ENCODE measurements around the gene OPTC. TPM values are rescaled to one million over a fixed set of nuclear protein-coding genes. Genes with fewer than 3 reads are reported as not detected.

Gene OPTC
- total and polyA plus RNA-seq, 2 of the 8 experiments (the other 6 are each of a cell fraction or from before 2014, with no cell fraction given): 1.1 to 4.0 TPM

DNA sequence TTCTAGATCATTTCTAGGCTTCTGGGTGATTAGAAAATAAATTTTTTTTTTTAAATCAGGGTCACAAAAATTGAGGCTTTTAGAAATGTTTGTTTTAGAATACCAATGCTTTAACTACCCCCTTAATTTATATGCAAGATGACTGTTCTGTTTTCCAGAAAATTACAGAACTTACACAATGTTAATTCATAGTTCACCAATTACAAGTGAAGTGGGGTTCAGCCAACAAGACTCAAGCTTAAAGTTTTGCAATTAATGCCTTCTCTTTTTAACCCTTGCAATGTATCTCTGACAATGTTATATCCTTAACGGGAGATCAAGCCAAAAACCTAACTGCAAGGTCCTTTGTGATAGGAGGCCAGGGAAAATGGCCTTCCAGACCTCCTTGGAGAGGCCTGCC is 12.8 kb upstream of the OPTC start:
- WGBS, 2 experiments (ENCODE audit: extremely low coverage in 1 of 2, insufficient coverage in 1 of 2, insufficient read length in 1 of 2, insufficient replicate concordance in 2 of 2, low coverage in 1 of 2, low lambda C conversion rate in 2 of 2, missing lambda C conversion rate in 1 of 2): 76% methylated on average over 1 of the region's 1 CpG; no CpG with 5 or more reads in 1 of the 2 experiments
- CTCF ChIA-PET (ENCODE audit: partially characterized antibody): interaction anchor here (1.0 to 23.5 kb wide), 3 partner anchors 17 to 136 kb away, joined by 3 to 330 read pairs (median 6); partner anchors contain the start of gene FMOD

More for the DNA sequence above, 12.8 kb upstream of the OPTC start:
- H2BK120ac ChIP-seq (replicated peaks; ENCODE audit: low read depth, low read length): no peak overlapping the region
- H3K14ac ChIP-seq (ENCODE audit: insufficient read length): no peak overlapping the region
- H2BK15ac ChIP-seq (ENCODE audit: low read length): no peak overlapping the region
- H4K5ac ChIP-seq (ENCODE audit: insufficient read length, low read depth, low read length): no peak overlapping the region
- no peak overlapping the region for H2BK20ac ChIP-seq (ENCODE audit: low read length)
- no peaks in the 10 kb centered on the region for H3K27me3 ChIP-seq (replicated peaks in 1 of 4; ENCODE audit: control insufficient read depth in 3 of 4, extremely low read depth in 1 of 4, insufficient read depth in 3 of 4, low read length in 3 of 4)
- no peak overlapping the region for H3K27ac ChIP-seq (ENCODE audit: low read depth, low read length)
- H3K79me2 ChIP-seq (ENCODE audit: control insufficient read depth in 1 of 2, insufficient read depth in 2 of 2, low read length in 2 of 2): no peaks in the 10 kb centered on the region
- no peak overlapping the region for H3K18ac ChIP-seq (ENCODE audit: extremely low read depth, low read length)
- H4K8ac ChIP-seq (ENCODE audit: extremely low read depth, insufficient read depth, low read length): no peak overlapping the region
- H2AFZ ChIP-seq (ENCODE audit: low read length): no peak overlapping the region
- no peaks in the 10 kb centered on the region for H3K23me2 ChIP-seq (ENCODE audit: low read depth, low read length)
- no peak overlapping the region for H3K56ac ChIP-seq (replicated peaks; ENCODE audit: insufficient read length, low read depth, low read length)
- H3K4ac ChIP-seq (replicated peaks; ENCODE audit: insufficient read length, low read depth, low read length): no peak overlapping the region
- no peak overlapping the region for H2BK5ac ChIP-seq (ENCODE audit: low read depth, low read length)
- H3K23ac ChIP-seq (ENCODE audit: insufficient read length): no peak overlapping the region
- peaks cover 0 to 8% (median 5%) of the 10 kb centered on the region in 4 experiments; a peak in 4 of 7 replicates for H3K4me1 ChIP-seq (replicated peaks in 1 of 4; ENCODE audit: control insufficient read depth in 3 of 4, insufficient read depth in 4 of 4, low read length in 3 of 4)
- H3K79me1 ChIP-seq (ENCODE audit: low read depth, low read length): no peaks in the 10 kb centered on the region
- H3K4me2 ChIP-seq (ENCODE audit: insufficient read depth in 1 of 2, low read depth in 2 of 2, low read length in 2 of 2): no peak overlapping the region
- H2AK5ac ChIP-seq (ENCODE audit: low read depth, low read length): no peak overlapping the region
- no peak overlapping the region for H2BK12ac ChIP-seq (ENCODE audit: low read depth, low read length)
- no peaks in the 10 kb centered on the region for H3K36me3 ChIP-seq (ENCODE audit: control insufficient read depth in 2 of 4, insufficient read depth in 4 of 4, low read length in 3 of 4)
- H4K20me1 ChIP-seq (replicated peaks in 1 of 2; ENCODE audit: control insufficient read depth in 1 of 2, insufficient read depth in 2 of 2, low read length in 2 of 2): no peaks in the 10 kb centered on the region
- H4K91ac ChIP-seq (replicated peaks; ENCODE audit: insufficient read length, low read length): no peak overlapping the region
- no peak for DNase-seq (ENCODE audit: low read depth in 1 of 2, low spot score in 2 of 2)
- H3K9ac ChIP-seq (replicated peaks in 1 of 4; ENCODE audit: extremely low read depth in 1 of 4, low read depth in 3 of 4, low read length in 3 of 4): no peak overlapping the region
- FAIRE-seq: no peak
- POLR2A ChIA-PET (ENCODE audit: partially characterized antibody): no interaction called here
- no peaks in the 10 kb centered on the region for H3K9me3 ChIP-seq (ENCODE audit: insufficient read depth in 2 of 2, low read depth in 1 of 2, low read length in 1 of 2)
- H3K4me3 ChIP-seq (ENCODE audit: extremely low read depth in 1 of 4, insufficient read depth in 2 of 4, low read depth in 3 of 4, low read length in 4 of 4): no peak overlapping the region
